H1 (cell line): ENCODE results near the gene SIGLEC7. TPM values are rescaled to one million over a fixed set of nuclear protein-coding genes. Genes with fewer than 3 reads are reported as not detected.

ENCODE experiments used
- CTCF ChIA-PET: fragments of 300-600 bp; sonication (Branson Sonifier 250); formaldehyde crosslinking; loops from one replicate; lab custom pipeline; 2021; ENCODE audit not compliant: partially characterized antibody; lab: Charles Lee
- POLR2A ChIA-PET: fragments of 300-600 bp; sonication (Branson Sonifier 250); formaldehyde crosslinking; loops from one replicate; lab custom pipeline; 2021; ENCODE audit warnings: inconsistent platforms; ENCODE audit not compliant: partially characterized antibody; lab: Charles Lee
- DNase-seq, 2 experiments: peaks; one replicate each; pipeline versions ENCODE4 v3.0.0 to v3.0.0-alpha.2; 2010 to 2022; ENCODE audit warnings: low spot score in 2 of 2, low read depth in 1 of 2, mixed read lengths in 1 of 2
- FAIRE-seq: peaks from 2 replicates; lab custom pipeline; 2011; peaks lifted over from hg19 to GRCh38; lab: Jason Lieb, UNC
- H2AFZ ChIP-seq: 2 replicates; pipeline ENCODE4 v1.8.1; 2012; ENCODE audit warnings: low read length, inconsistent platforms
- H2AK5ac ChIP-seq: 2 replicates; pipeline ENCODE4 v1.6.1; 2013; ENCODE audit warnings: low read depth, low read length
- H2BK120ac ChIP-seq: replicated peaks from 2 replicates; pipeline ENCODE3; 2013; ENCODE audit warnings: low read depth, low read length, inconsistent platforms
- H2BK12ac ChIP-seq: 2 replicates; pipeline ENCODE4 v1.6.1; 2013; ENCODE audit warnings: low read depth, low read length
- H2BK15ac ChIP-seq: 2 replicates; pipeline ENCODE4 v1.6.1; 2013; ENCODE audit warnings: low read length
- H2BK20ac ChIP-seq: 2 replicates; pipeline ENCODE4 v1.6.1; 2013; ENCODE audit warnings: low read length
- H2BK5ac ChIP-seq: 2 replicates; pipeline ENCODE4 v1.6.1; 2013; ENCODE audit warnings: low read depth, low read length
- H3K14ac ChIP-seq: 2 replicates; pipeline ENCODE4 v1.6.1; 2013; ENCODE audit warnings: inconsistent platforms; ENCODE audit not compliant: insufficient read length
- H3K18ac ChIP-seq: 2 replicates; pipeline ENCODE4 v1.6.1; 2013; ENCODE audit warnings: low read length; ENCODE audit errors: extremely low read depth
- H3K23ac ChIP-seq: 2 replicates; pipeline ENCODE4 v1.6.1; 2013; ENCODE audit warnings: inconsistent platforms; ENCODE audit not compliant: insufficient read length
- H3K23me2 ChIP-seq: 2 replicates; pipeline ENCODE4 v1.6.1; 2013; ENCODE audit warnings: low read depth, low read length
- H3K27ac ChIP-seq: 2 replicates; pipeline ENCODE4 v1.6.1; 2011; ENCODE audit warnings: low read depth, low read length, inconsistent platforms
- H3K27me3 ChIP-seq, 4 experiments: replicated peaks in 1 of 4; 1 replicate in 1 of 4; 2 replicates in 3 of 4; pipeline versions ENCODE4 v1.6.1 to v1.8.1; 2011 to 2013; ENCODE audit warnings: low read length in 3 of 4, mild to moderate bottlenecking in 3 of 4, inconsistent platforms in 2 of 4, mixed read lengths in 2 of 4, moderate library complexity in 1 of 4; ENCODE audit not compliant: control insufficient read depth in 3 of 4, insufficient read depth in 3 of 4; ENCODE audit errors: extremely low read depth in 1 of 4
- H3K36me3 ChIP-seq, 4 experiments: 2 replicates each; pipeline versions ENCODE4 v1.6.1 to v1.8.1; 2011 to 2013; ENCODE audit warnings: mild to moderate bottlenecking in 4 of 4, low read length in 3 of 4, moderate library complexity in 2 of 4, control low read depth in 1 of 4, inconsistent platforms in 1 of 4; ENCODE audit not compliant: insufficient read depth in 4 of 4, control insufficient read depth in 2 of 4
- H3K4ac ChIP-seq: replicated peaks from 2 replicates; pipeline ENCODE3; 2013; ENCODE audit warnings: low read length, low read depth, mixed read lengths, inconsistent platforms; ENCODE audit not compliant: insufficient read length
- H3K4me1 ChIP-seq, 4 experiments: replicated peaks in 1 of 4; 1 replicate in 1 of 4; 2 replicates in 3 of 4; pipeline versions ENCODE4 v1.6.1 to v1.8.1; 2011 to 2013; ENCODE audit warnings: low read length in 3 of 4, inconsistent platforms in 2 of 4, mixed read lengths in 1 of 4; ENCODE audit not compliant: insufficient read depth in 4 of 4, control insufficient read depth in 3 of 4
- H3K4me2 ChIP-seq, 2 experiments: 2 replicates each; pipeline versions ENCODE4 v1.6.1 to v1.8.1; 2011 to 2013; ENCODE audit warnings: low read depth in 2 of 2, low read length in 2 of 2, control low read depth in 1 of 2, inconsistent platforms in 1 of 2, mild to moderate bottlenecking in 1 of 2; ENCODE audit not compliant: insufficient read depth in 1 of 2
- H3K4me3 ChIP-seq, 4 experiments: fragments of 200-600, 300-600 bp in 1 of 4; sonication (generic), shearing (Covaris generic), sonication (Bioruptor Twin) in 1 of 4; 2 replicates each; pipeline versions ENCODE4 v1.5.1 to v1.8.1; 2011 to 2016; ENCODE audit warnings: low read length in 4 of 4, low read depth in 3 of 4, control low read depth in 2 of 4, inconsistent platforms in 2 of 4, mild to moderate bottlenecking in 2 of 4, mixed read lengths in 1 of 4, moderate library complexity in 1 of 4; ENCODE audit not compliant: insufficient read depth in 2 of 4; ENCODE audit errors: extremely low read depth in 1 of 4
- H3K56ac ChIP-seq: replicated peaks from 2 replicates; pipeline ENCODE3; 2013; ENCODE audit warnings: low read depth, mild to moderate bottlenecking, mixed read lengths, low read length, inconsistent platforms; ENCODE audit not compliant: insufficient read length
- H3K79me1 ChIP-seq: 2 replicates; pipeline ENCODE4 v1.6.1; 2013; ENCODE audit warnings: low read depth, low read length, control low read depth
- H3K79me2 ChIP-seq, 2 experiments: 2 replicates each; pipeline versions ENCODE4 v1.6.1 to v1.8.1; 2012 to 2013; ENCODE audit warnings: low read length in 2 of 2, mild to moderate bottlenecking in 2 of 2, inconsistent platforms in 1 of 2; ENCODE audit not compliant: insufficient read depth in 2 of 2, control insufficient read depth in 1 of 2
- H3K9ac ChIP-seq, 4 experiments: replicated peaks in 1 of 4; 1 replicate in 1 of 4; 2 replicates in 3 of 4; pipeline versions ENCODE4 v1.6.1 to v1.8.1; 2011 to 2013; ENCODE audit warnings: low read depth in 3 of 4, low read length in 3 of 4, control low read depth in 2 of 4, mild to moderate bottlenecking in 2 of 4, moderate library complexity in 2 of 4, inconsistent platforms in 1 of 4; ENCODE audit errors: extremely low read depth in 1 of 4
- H3K9me3 ChIP-seq, 2 experiments: 2 replicates each; pipeline versions ENCODE4 v1.6.1 to v1.8.1; 2012 to 2013; ENCODE audit warnings: mild to moderate bottlenecking in 2 of 2, moderate library complexity in 2 of 2, control low read depth in 1 of 2, inconsistent platforms in 1 of 2, low read depth in 1 of 2, low read length in 1 of 2, mixed read lengths in 1 of 2; ENCODE audit not compliant: insufficient read depth in 2 of 2
- H4K20me1 ChIP-seq, 2 experiments: replicated peaks in 1 of 2; 2 replicates each; pipeline versions ENCODE3 to v1.8.1; 2011 to 2013; ENCODE audit warnings: inconsistent platforms in 2 of 2, low read length in 2 of 2, mild to moderate bottlenecking in 1 of 2; ENCODE audit not compliant: insufficient read depth in 2 of 2, control insufficient read depth in 1 of 2
- H4K5ac ChIP-seq: 2 replicates; pipeline ENCODE4 v1.6.1; 2013; ENCODE audit warnings: low read length, low read depth, mixed read lengths, inconsistent platforms; ENCODE audit not compliant: insufficient read length
- H4K8ac ChIP-seq: 2 replicates; pipeline ENCODE4 v1.8.0; 2013; ENCODE audit warnings: mild to moderate bottlenecking, moderate library complexity, low read length, inconsistent platforms; ENCODE audit not compliant: insufficient read depth; ENCODE audit errors: extremely low read depth
- H4K91ac ChIP-seq: replicated peaks from 2 replicates; pipeline ENCODE3; 2013; ENCODE audit warnings: low read length, mixed read lengths, inconsistent platforms; ENCODE audit not compliant: insufficient read length
- CTBP2 ChIP-seq: IDR thresholded peaks from 2 replicates; pipeline ENCODE4 v1.7.0; 2011; ENCODE audit warnings: borderline replicate concordance, mild to moderate bottlenecking, moderate library complexity, mixed read lengths, low read length; ENCODE audit not compliant: insufficient read depth, insufficient read length
- EP300 ChIP-seq, 2 experiments: IDR thresholded peaks; 1 replicate in 1 of 2; 2 replicates in 1 of 2; pipeline ENCODE4 v1.6.1; 2011 to 2012; ENCODE audit warnings: low read depth in 2 of 2, low read length in 2 of 2, mild to moderate bottlenecking in 2 of 2, borderline replicate concordance in 1 of 2, inconsistent platforms in 1 of 2, moderate library complexity in 1 of 2
- SP2 ChIP-seq: IDR thresholded peaks from 2 replicates; pipeline ENCODE4 v1.6.1; 2012; ENCODE audit warnings: mild to moderate bottlenecking, low read length, inconsistent platforms
- WGBS, 2 experiments: shearing (Covaris generic) in 1 of 2; methylation state at CpG; one replicate each; pipeline versions ENCODE4 v1.1.6 to v1.1.7; 2013 to 2015; ENCODE audit warnings: low lambda C conversion rate in 2 of 2, mixed read lengths in 2 of 2, inconsistent platforms in 1 of 2, low coverage in 1 of 2, missing lambda C conversion rate in 1 of 2; ENCODE audit not compliant: insufficient replicate concordance in 2 of 2, insufficient coverage in 1 of 2, insufficient read length in 1 of 2; ENCODE audit errors: extremely low coverage in 1 of 2, missing lambda C conversion rate in 1 of 2; 5-methylcytosine and 5-hydroxymethylcytosine counted together
- polyA plus RNA-seq, 7 experiments: library from polyadenylated mRNA; depleted of rRNA in 3 of 7; stranded (reverse) in 5 of 7; unstranded in 2 of 7; fragments of >200 nt in 5 of 7; fragments of 200-250 nt in 2 of 7; gene quantifications; 1 replicate in 5 of 7; 2 replicates in 1 of 7; 4 replicates in 1 of 7; pipeline versions ENCODE4 v1.2.1 to v1.2.3, GENCODE V29; 2011 to 2013; ENCODE audit warnings: missing spikeins in 2 of 7, mixed read lengths in 2 of 7
- total RNA-seq: library from RNA; stranded (reverse); fragmentation: NEBNext Ultra II Directional; extraction: Animal tissue kit (Norgen Biotek cat#: 25700); gene quantifications from 2 replicates; pipeline ENCODE4 v1.2.1, GENCODE V29; 2021
- TF ChIP-seq, protein P1 (sequence below), 3 experiments: IDR thresholded peaks; 1 replicate in 2 of 3; 2 replicates in 1 of 3; pipeline versions ENCODE4 v1.5.1 to v1.6.1; 2011; ENCODE audit warnings: low read length in 3 of 3, mild to moderate bottlenecking in 3 of 3, inconsistent platforms in 2 of 3, low read depth in 1 of 3, moderate library complexity in 1 of 3; ENCODE audit not compliant: insufficient read depth in 1 of 3; ENCODE audit errors: control extremely low read depth in 1 of 3
- TF ChIP-seq, protein P2 (sequence below): IDR thresholded peaks from 2 replicates; pipeline ENCODE4 v1.6.1; 2012; ENCODE audit warnings: inconsistent platforms

SIGLEC7 gene
- total and polyA plus RNA-seq, 2 of the 8 experiments (the other 6 are each of a cell fraction or from before 2014, with no cell fraction given): not detected

DNA sequence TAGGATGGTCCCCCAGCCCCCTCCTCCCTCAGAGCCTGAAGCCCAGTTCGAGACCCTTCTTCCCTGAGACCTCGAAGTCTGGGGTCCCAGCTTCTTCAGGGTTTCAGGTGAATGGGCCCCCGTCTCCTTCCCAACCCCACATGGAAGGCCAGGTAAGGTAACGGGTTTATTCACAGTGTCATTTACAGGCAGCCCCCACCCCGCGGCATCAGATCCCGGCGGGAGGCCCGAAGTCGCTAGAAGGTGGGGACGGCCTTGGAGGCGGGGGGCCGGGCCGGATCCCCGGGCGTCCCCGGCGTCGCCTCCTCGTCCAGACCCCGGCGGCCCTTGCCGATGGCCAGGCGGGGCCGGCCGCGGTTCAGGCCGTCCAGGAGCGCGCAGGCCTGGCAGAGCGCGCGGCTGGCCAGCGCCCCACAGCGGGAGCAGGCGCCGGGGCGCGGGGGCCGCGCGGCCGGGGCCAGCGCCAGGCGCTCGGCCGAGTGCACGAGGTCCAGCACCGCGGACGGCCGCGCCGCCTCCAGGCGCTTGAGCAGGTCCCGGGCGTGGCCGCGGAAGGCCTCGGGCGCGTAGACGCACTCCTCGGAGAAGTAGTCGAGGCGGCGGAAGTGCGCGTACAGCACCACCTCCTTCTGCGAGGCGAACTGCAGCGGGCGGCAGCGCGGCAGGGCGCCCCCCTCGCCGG lies 43.6 kb upstream of the SIGLEC7 start:
- no peak overlapping the region for H4K5ac ChIP-seq
- H3K27me3 ChIP-seq: no peaks in the 10 kb centered on the region; a peak in 1 of 7 replicates
- no peak overlapping the region for H3K18ac ChIP-seq
- H3K23me2 ChIP-seq: no peaks in the 10 kb centered on the region
- no peak overlapping the region for H2BK20ac ChIP-seq
- TF ChIP-seq, protein P1, sequence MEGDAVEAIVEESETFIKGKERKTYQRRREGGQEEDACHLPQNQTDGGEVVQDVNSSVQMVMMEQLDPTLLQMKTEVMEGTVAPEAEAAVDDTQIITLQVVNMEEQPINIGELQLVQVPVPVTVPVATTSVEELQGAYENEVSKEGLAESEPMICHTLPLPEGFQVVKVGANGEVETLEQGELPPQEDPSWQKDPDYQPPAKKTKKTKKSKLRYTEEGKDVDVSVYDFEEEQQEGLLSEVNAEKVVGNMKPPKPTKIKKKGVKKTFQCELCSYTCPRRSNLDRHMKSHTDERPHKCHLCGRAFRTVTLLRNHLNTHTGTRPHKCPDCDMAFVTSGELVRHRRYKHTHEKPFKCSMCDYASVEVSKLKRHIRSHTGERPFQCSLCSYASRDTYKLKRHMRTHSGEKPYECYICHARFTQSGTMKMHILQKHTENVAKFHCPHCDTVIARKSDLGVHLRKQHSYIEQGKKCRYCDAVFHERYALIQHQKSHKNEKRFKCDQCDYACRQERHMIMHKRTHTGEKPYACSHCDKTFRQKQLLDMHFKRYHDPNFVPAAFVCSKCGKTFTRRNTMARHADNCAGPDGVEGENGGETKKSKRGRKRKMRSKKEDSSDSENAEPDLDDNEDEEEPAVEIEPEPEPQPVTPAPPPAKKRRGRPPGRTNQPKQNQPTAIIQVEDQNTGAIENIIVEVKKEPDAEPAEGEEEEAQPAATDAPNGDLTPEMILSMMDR (IDR thresholded peaks at IDR 0.05; ENCODE audit: control extremely low read depth in 1 of 3, insufficient read depth in 1 of 3, low read depth in 1 of 3, low read length in 3 of 3): peak; percentile 14 to 30 (median 20); a peak in 3 of 4 replicates
- no peak for TF ChIP-seq CTBP2
- TF ChIP-seq, protein P2, sequence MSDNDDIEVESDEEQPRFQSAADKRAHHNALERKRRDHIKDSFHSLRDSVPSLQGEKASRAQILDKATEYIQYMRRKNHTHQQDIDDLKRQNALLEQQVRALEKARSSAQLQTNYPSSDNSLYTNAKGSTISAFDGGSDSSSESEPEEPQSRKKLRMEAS: peak; percentile 31; the same call in 1 of the 2 replicates
- TF ChIP-seq EP300 (IDR thresholded peaks at IDR 0.05; ENCODE audit: borderline replicate concordance in 1 of 2, low read depth in 2 of 2, low read length in 2 of 2): no peak
- no peak for TF ChIP-seq SP2
- TF ChIP-seq, all 59 proteins: peak for 2
- 58% methylated on average over 51 of the region's 78 CpGs; no CpG with 5 or more reads in 1 of the 2 experiments for WGBS, 2 experiments
- no peaks in the 10 kb centered on the region for H3K9me3 ChIP-seq
- ChIA-PET POLR2A (no interaction called here), CTCF (interaction anchor here (0.6 kb wide), 1 partner anchor 97 kb away, joined by 3 read pairs; the partner anchor contains the start of gene KLK8)
- H3K79me2 ChIP-seq: no peaks in the 10 kb centered on the region
- no peak overlapping the region for H2BK12ac ChIP-seq
- no peak overlapping the region for H2BK5ac ChIP-seq
- peaks cover 3% of the 10 kb centered on the region for H3K79me1 ChIP-seq
- no peak overlapping the region for H3K9ac ChIP-seq
- H2BK15ac ChIP-seq: no peak overlapping the region
- no peak overlapping the region for H2BK120ac ChIP-seq
- H2AFZ ChIP-seq: no peak overlapping the region
- peaks cover 0 to 6% (median 2%) of the 10 kb centered on the region in 4 experiments; a peak in 4 of 7 replicates for H3K4me1 ChIP-seq
- peaks cover 2 to 3% of the 10 kb centered on the region in 2 experiments for H4K20me1 ChIP-seq
- H3K14ac ChIP-seq: no peak overlapping the region
- H3K56ac ChIP-seq: no peak overlapping the region
- H2AK5ac ChIP-seq: no peak overlapping the region
- H4K91ac ChIP-seq: no peak overlapping the region
- no peak overlapping the region; the same call in 1 of the 2 replicates for H4K8ac ChIP-seq
- DNase-seq (no peak), FAIRE-seq (no peak)
- no peaks in the 10 kb centered on the region; a peak in 3 of 8 replicates for H3K36me3 ChIP-seq
- no peak overlapping the region for H3K23ac ChIP-seq
- H3K4ac ChIP-seq: no peak overlapping the region
- peak overlapping the region in 1 of 4 experiments; percentile 52; a peak in 3 of 8 replicates for H3K4me3 ChIP-seq
- H3K4me2 ChIP-seq: peak overlapping the region in 1 of 2 experiments; percentile 51; a peak in 1 of 4 replicates
- H3K27ac ChIP-seq: no peak overlapping the region
